Stomach (tissue), 4 donors: ENCODE data around the gene ULK4.

Experiments used
- EP300 ChIP-seq: sonication (generic); formaldehyde crosslinking; IDR thresholded peaks from one replicate; pipeline ENCODE4 v1.6.1; 2017; ENCODE audit warnings: antibody characterized with exemption
- POLR2A ChIP-seq, 4 donors: fragments of 450-650 bp; IDR thresholded peaks; one replicate each; pipeline ENCODE4 v1.6.1; 2016; ENCODE audit warnings: antibody characterized with exemption in 4 of 4, control low read depth in 2 of 4, mild to moderate bottlenecking in 1 of 4, moderate library complexity in 1 of 4
- POLR2AphosphoS5 ChIP-seq, 3 donors: sonication (generic); formaldehyde crosslinking; IDR thresholded peaks; one replicate each; pipeline ENCODE4 v1.6.1; 2016; ENCODE audit warnings: antibody characterized with exemption in 3 of 3
- TF ChIP-seq, protein P1 (sequence below), 7 experiments: fragments of 450-650 bp in 4 of 7; fragments of 200-600 bp in 3 of 7; sonication (generic) in 3 of 7; IDR thresholded peaks; one replicate each; pipeline ENCODE4 v1.5.1; 2016 to 2019; ENCODE audit warnings: antibody characterized with exemption in 7 of 7, control low read depth in 2 of 7, mild to moderate bottlenecking in 1 of 7

DNA sequence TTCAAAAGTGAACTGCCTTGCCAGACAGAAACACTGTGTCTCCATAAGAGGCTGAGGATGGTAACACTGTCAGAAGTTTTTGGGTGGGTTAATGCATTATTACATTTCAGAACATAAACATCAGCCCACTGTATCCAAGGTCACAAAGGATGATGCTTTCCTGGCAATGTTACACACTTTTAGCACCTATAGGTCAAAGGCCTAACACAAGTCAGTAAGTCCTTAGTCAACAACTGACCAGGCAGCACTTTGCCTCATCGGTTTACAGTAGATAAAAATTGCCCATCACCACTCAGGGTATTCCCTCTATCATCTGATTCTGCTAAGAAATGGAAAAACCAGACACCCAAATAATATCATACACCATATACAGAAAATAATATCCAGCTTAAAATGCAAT lies 664.2 kb downstream of the ULK4 start:
- TF ChIP-seq, protein P1, sequence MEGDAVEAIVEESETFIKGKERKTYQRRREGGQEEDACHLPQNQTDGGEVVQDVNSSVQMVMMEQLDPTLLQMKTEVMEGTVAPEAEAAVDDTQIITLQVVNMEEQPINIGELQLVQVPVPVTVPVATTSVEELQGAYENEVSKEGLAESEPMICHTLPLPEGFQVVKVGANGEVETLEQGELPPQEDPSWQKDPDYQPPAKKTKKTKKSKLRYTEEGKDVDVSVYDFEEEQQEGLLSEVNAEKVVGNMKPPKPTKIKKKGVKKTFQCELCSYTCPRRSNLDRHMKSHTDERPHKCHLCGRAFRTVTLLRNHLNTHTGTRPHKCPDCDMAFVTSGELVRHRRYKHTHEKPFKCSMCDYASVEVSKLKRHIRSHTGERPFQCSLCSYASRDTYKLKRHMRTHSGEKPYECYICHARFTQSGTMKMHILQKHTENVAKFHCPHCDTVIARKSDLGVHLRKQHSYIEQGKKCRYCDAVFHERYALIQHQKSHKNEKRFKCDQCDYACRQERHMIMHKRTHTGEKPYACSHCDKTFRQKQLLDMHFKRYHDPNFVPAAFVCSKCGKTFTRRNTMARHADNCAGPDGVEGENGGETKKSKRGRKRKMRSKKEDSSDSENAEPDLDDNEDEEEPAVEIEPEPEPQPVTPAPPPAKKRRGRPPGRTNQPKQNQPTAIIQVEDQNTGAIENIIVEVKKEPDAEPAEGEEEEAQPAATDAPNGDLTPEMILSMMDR (IDR thresholded peaks at IDR 0.05): no peak
- TF ChIP-seq EP300: no peak
- TF ChIP-seq POLR2A (IDR thresholded peaks at IDR 0.05): no peak
- TF ChIP-seq POLR2AphosphoS5 (IDR thresholded peaks at IDR 0.05): no peak
